ENCODE results near the gene SPACA6. TPM values are rescaled to one million over a fixed set of nuclear protein-coding genes. Genes with fewer than 3 reads are reported as not detected.

SPACA6 gene
- total RNA-seq, 2 experiments from 2014 or later: 2.5 to 12.5 TPM

DNA sequence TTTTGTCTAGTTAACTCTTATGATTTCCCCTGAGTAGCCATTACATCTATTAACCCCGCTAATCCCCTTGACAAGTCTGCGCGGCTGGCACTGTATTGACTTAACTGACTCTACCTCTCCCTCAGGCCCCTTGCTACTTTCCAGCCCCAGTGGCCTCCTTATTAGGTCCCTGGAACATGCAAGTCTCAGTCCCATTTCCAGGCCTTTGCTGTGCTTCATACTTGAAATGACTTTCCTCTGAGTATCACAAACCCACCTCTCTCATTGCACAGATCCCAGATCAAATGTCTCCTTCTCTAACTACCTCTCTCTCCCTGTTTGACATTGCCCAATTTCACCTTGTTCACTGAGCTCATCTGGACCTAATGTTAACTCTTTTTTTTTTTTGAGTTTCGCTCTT lies 13.2 kb downstream of the SPACA6 start:
- no peaks in the 10 kb centered on the region for H3K36me3 ChIP-seq (ENCODE audit: insufficient read depth, low read length)
- no peaks in the 10 kb centered on the region for H4K20me1 ChIP-seq (ENCODE audit: insufficient read depth, low read length)
- H3K27ac ChIP-seq (ENCODE audit: low read depth, low read length, poor library complexity, severe bottlenecking): no peak overlapping the region
- H3K4me1 ChIP-seq (ENCODE audit: insufficient read depth, low read length, poor library complexity, severe bottlenecking): peaks cover 25% of the 10 kb centered on the region
- no peak overlapping the region for H2AFZ ChIP-seq (ENCODE audit: low read length)
- no peaks in the 10 kb centered on the region for H3K9me2 ChIP-seq (ENCODE audit: insufficient read depth, low read length)
- no TSS peak for BruUV-seq (replicated peaks)
- no peak overlapping the region for H3K4me2 ChIP-seq (ENCODE audit: low read length)
- POLR2A ChIA-PET: no interaction called here
- no peaks in the 10 kb centered on the region for H3K9me3 ChIP-seq (ENCODE audit: low read length)
- CTCF ChIA-PET (ENCODE audit: unreplicated experiment): no interaction called here
- no peak overlapping the region for H3K4me3 ChIP-seq (ENCODE audit: low read depth, low read length, poor library complexity, severe bottlenecking)
- DNase-seq (ENCODE audit: low spot score): no peak
- TF ChIP-seq, protein P1, sequence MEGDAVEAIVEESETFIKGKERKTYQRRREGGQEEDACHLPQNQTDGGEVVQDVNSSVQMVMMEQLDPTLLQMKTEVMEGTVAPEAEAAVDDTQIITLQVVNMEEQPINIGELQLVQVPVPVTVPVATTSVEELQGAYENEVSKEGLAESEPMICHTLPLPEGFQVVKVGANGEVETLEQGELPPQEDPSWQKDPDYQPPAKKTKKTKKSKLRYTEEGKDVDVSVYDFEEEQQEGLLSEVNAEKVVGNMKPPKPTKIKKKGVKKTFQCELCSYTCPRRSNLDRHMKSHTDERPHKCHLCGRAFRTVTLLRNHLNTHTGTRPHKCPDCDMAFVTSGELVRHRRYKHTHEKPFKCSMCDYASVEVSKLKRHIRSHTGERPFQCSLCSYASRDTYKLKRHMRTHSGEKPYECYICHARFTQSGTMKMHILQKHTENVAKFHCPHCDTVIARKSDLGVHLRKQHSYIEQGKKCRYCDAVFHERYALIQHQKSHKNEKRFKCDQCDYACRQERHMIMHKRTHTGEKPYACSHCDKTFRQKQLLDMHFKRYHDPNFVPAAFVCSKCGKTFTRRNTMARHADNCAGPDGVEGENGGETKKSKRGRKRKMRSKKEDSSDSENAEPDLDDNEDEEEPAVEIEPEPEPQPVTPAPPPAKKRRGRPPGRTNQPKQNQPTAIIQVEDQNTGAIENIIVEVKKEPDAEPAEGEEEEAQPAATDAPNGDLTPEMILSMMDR (conservative IDR thresholded peaks at IDR 0.05; ENCODE audit: low read length): no peak
- no peak for TF ChIP-seq EZH2phosphoT487 (IDR thresholded peaks at IDR 0.05; ENCODE audit: borderline replicate concordance, low read depth, low read length)
- H3K79me2 ChIP-seq (ENCODE audit: insufficient read depth, low read depth, low read length): peaks cover 12% of the 10 kb centered on the region; the same call in 1 of the 2 replicates
- intact Hi-C loops (cut with micrococcal nuclease; ENCODE audit: unreplicated experiment): no loop called here

DNA sequence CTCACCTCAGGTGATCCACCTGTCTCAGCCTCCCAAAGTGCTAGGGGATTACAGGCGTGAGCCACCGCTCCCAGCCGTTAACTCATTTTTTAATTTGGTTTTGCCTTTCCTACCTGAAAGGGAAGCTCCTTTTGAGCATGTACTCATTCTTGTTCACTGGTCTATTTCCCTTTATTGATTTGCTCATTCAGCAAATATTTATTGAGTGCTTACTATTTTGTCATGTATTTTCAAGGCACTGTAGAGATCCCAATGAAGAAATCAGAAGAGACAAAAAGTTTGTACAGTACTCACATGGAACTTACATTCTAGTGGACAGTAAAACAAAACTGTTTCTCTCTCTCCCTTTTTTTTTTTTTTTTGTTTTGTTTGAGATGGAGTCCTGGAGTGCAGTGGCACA lies 13.8 kb downstream of the SPACA6 start:
- BruUV-seq (replicated peaks): no TSS peak
- Histone ChIP-seq H3K4me2 (ENCODE audit: low read length) (no peak overlapping the region), H3K9me3 (ENCODE audit: low read length) (no peaks in the 10 kb centered on the region), H3K27ac (ENCODE audit: low read depth, low read length, poor library complexity, severe bottlenecking) (no peak overlapping the region), H3K36me3 (ENCODE audit: insufficient read depth, low read length) (no peaks in the 10 kb centered on the region), H4K20me1 (ENCODE audit: insufficient read depth, low read length) (no peaks in the 10 kb centered on the region), H3K9me2 (ENCODE audit: insufficient read depth, low read length) (no peaks in the 10 kb centered on the region), H3K79me2 (ENCODE audit: insufficient read depth, low read depth, low read length) (peaks cover 12% of the 10 kb centered on the region; the same call in 1 of the 2 replicates), H3K4me3 (ENCODE audit: low read depth, low read length, poor library complexity, severe bottlenecking) (no peak overlapping the region), H3K4me1 (ENCODE audit: insufficient read depth, low read length, poor library complexity, severe bottlenecking) (peaks cover 30% of the 10 kb centered on the region), H2AFZ (ENCODE audit: low read length) (no peak overlapping the region)
- intact Hi-C loops (cut with micrococcal nuclease; ENCODE audit: unreplicated experiment): no loop called here
- TF ChIP-seq, protein P1 (conservative IDR thresholded peaks at IDR 0.05; ENCODE audit: low read length): no peak
- no peak for TF ChIP-seq EZH2phosphoT487 (IDR thresholded peaks at IDR 0.05; ENCODE audit: borderline replicate concordance, low read depth, low read length)
- CTCF ChIA-PET (ENCODE audit: unreplicated experiment): no interaction called here
- POLR2A ChIA-PET: no interaction called here
- DNase-seq (ENCODE audit: low spot score): no peak

- BruUV-seq (replicated peaks): no TSS peak
- peaks cover 38% of the 10 kb centered on the region for H3K4me1 ChIP-seq (ENCODE audit: insufficient read depth, low read length, poor library complexity, severe bottlenecking)
- no peak overlapping the region for H3K27ac ChIP-seq (ENCODE audit: low read depth, low read length, poor library complexity, severe bottlenecking)
- no peak overlapping the region for H3K4me2 ChIP-seq (ENCODE audit: low read length)
- TF ChIP-seq, protein P1 (conservative IDR thresholded peaks at IDR 0.05; ENCODE audit: low read length): no peak
- TF ChIP-seq EZH2phosphoT487 (IDR thresholded peaks at IDR 0.05; ENCODE audit: borderline replicate concordance, low read depth, low read length): no peak
- no peak for DNase-seq (ENCODE audit: low spot score)
- no peak overlapping the region for H2AFZ ChIP-seq (ENCODE audit: low read length)
- H3K79me2 ChIP-seq (ENCODE audit: insufficient read depth, low read depth, low read length): peaks cover 12% of the 10 kb centered on the region; the same call in 1 of the 2 replicates
- CTCF ChIA-PET (ENCODE audit: unreplicated experiment): no interaction called here
- intact Hi-C loops (cut with micrococcal nuclease; ENCODE audit: unreplicated experiment): no loop called here
- POLR2A ChIA-PET: no interaction called here
- H3K36me3 ChIP-seq (ENCODE audit: insufficient read depth, low read length): no peaks in the 10 kb centered on the region
- no peaks in the 10 kb centered on the region for H3K9me3 ChIP-seq (ENCODE audit: low read length)
- no peak overlapping the region for H3K4me3 ChIP-seq (ENCODE audit: low read depth, low read length, poor library complexity, severe bottlenecking)
- no peaks in the 10 kb centered on the region for H3K9me2 ChIP-seq (ENCODE audit: insufficient read depth, low read length)
- no peaks in the 10 kb centered on the region for H4K20me1 ChIP-seq (ENCODE audit: insufficient read depth, low read length)
These were observed 15.7 kb downstream of the SPACA6 start for GRCh38 chr19:51708811-51709210.

Measured in OCI-LY7 (cell line).